ENCODE measurements around the gene SFSWAP. TPM values are rescaled to one million over a fixed set of nuclear protein-coding genes. Genes with fewer than 3 reads are reported as not detected.

The SFSWAP gene
- polyA plus RNA-seq, 2 of the 4 experiments (the other 2 are of a cell fraction): 21.8 to 23.5 TPM

GRCh38 chr12:131796754-131797587, 86.1 kb downstream of the SFSWAP start:
- Histone ChIP-seq H3K4me2 (no peak overlapping the region), H3K4me3 (no peak overlapping the region), H3K27ac (no peak overlapping the region), H3K9me3 (no peaks in the 10 kb centered on the region), H3K4me1 (no peaks in the 10 kb centered on the region)
- WGBS (ENCODE audit: missing lambda C conversion rate): 92% methylated on average over 27 of the region's 28 CpGs
- no peak for DNase-seq (ENCODE audit: low read depth in 1 of 2, low spot score in 1 of 2)
- peak in 1 of 2 experiments; percentile 14; a peak in 1 of 5 replicates for TF ChIP-seq RAD21 (conservative IDR thresholded peaks at IDR 0.05 in 1 of 2, IDR thresholded peaks at IDR 0.05 in 1 of 2)
- no peak for TF ChIP-seq ZNF302 (CRISPR knock-in tag; IDR thresholded peaks at IDR 0.05)
- ATAC-seq: peak in 1 of 2 experiments; percentile 38; a peak in 2 of 6 replicates
- POLR2A ChIA-PET: no interaction called here
- no peak for FAIRE-seq
- CTCF ChIA-PET: no interaction called here

GRCh38 chr12:131797588-131797934, 86.7 kb downstream of the SFSWAP start:
- 96% methylated on average over 8 of the region's 10 CpGs for WGBS (ENCODE audit: missing lambda C conversion rate)
- POLR2A ChIA-PET: no interaction called here
- Histone ChIP-seq H3K4me2 (no peak overlapping the region), H3K27ac (no peak overlapping the region), H3K9me3 (no peaks in the 10 kb centered on the region), H3K4me3 (no peak overlapping the region), H3K4me1 (no peaks in the 10 kb centered on the region)
- CTCF ChIA-PET: no interaction called here
- ATAC-seq (no peak), DNase-seq (ENCODE audit: low read depth in 1 of 2, low spot score in 1 of 2) (no peak), FAIRE-seq (no peak)
- TF ChIP-seq JUNB (IDR thresholded peaks at IDR 0.05): no peak
- no peak for TF ChIP-seq HDAC2 (IDR thresholded peaks at IDR 0.05)
- TF ChIP-seq FOXS1 (CRISPR knock-in tag; IDR thresholded peaks at IDR 0.05): no peak
- TF ChIP-seq CBX2 (IDR thresholded peaks at IDR 0.05; ENCODE audit: borderline replicate concordance, low read depth): no peak
- TF ChIP-seq EHF (CRISPR knock-in tag; IDR thresholded peaks at IDR 0.05): no peak
- TF ChIP-seq GATA3 (IDR thresholded peaks at IDR 0.05; ENCODE audit: borderline replicate concordance): no peak
- no peak for TF ChIP-seq CHD2 (IDR thresholded peaks at IDR 0.05; ENCODE audit: low read length, partially characterized antibody)
- no peak for TF ChIP-seq ZFP36 (IDR thresholded peaks at IDR 0.05; ENCODE audit: borderline replicate concordance, partially characterized antibody)
- no peak for TF ChIP-seq HMGXB4 (CRISPR knock-in tag; IDR thresholded peaks at IDR 0.05; ENCODE audit: borderline replicate concordance)
- no peak for TF ChIP-seq CBX8 (IDR thresholded peaks at IDR 0.05)
- TF ChIP-seq EHMT2 (IDR thresholded peaks at IDR 0.05; ENCODE audit: low read depth): no peak
- TF ChIP-seq REST (IDR thresholded peaks at IDR 0.05): no peak
- TF ChIP-seq E2F6 (IDR thresholded peaks at IDR 0.05; ENCODE audit: borderline replicate concordance, low read depth): no peak
- TF ChIP-seq PBX3 (IDR thresholded peaks at IDR 0.05): no peak
- no peak for TF ChIP-seq RARB (CRISPR knock-in tag; IDR thresholded peaks at IDR 0.05)
- no peak for TF ChIP-seq TP53 (CRISPR knock-in tag; IDR thresholded peaks at IDR 0.05)
- TF ChIP-seq NR3C1 (IDR thresholded peaks at IDR 0.05): no peak
- TF ChIP-seq HOXB5 (CRISPR knock-in tag; IDR thresholded peaks at IDR 0.05): no peak
- TF ChIP-seq ZNF302 (CRISPR knock-in tag; IDR thresholded peaks at IDR 0.05): no peak

Measured in A549 (cell line).